Mucosa of descending colon (tissue), 3 donors: ENCODE data around the gene GMDS. TPM values are rescaled to one million over a fixed set of nuclear protein-coding genes. Genes with fewer than 3 reads are reported as not detected.

Source experiments
- ATAC-seq: fragments of 200-7000 bp; cut with Tn5 transposase; one replicate; pipeline ENCODE4 v1.9.1; 2020; ENCODE audit warnings: mild to moderate bottlenecking, moderate library complexity
- DNase-seq, 3 donors: peaks; one replicate each; pipeline ENCODE4 v3.0.0-alpha.2; 2020
- H3K36me3 ChIP-seq: fragments of 200-600 bp; one replicate; pipeline ENCODE4 v1.8.0; 2021; ENCODE audit warnings: low read depth, mild to moderate bottlenecking
- H3K4me1 ChIP-seq: fragments of 200-600 bp; one replicate; pipeline ENCODE4 v1.8.0; 2021; ENCODE audit warnings: low read depth, mild to moderate bottlenecking
- H3K4me3 ChIP-seq: fragments of 200-600 bp; one replicate; pipeline ENCODE4 v1.8.0; 2021; ENCODE audit warnings: mild to moderate bottlenecking
- H3K9me3 ChIP-seq: fragments of 200-600 bp; one replicate; pipeline ENCODE4 v1.8.0; 2021; ENCODE audit warnings: mild to moderate bottlenecking
- intact Hi-C, 2 donors: fragments of 100-400 bp; cut with DNase I in 1 of 2; cut with micrococcal nuclease in 1 of 2; formaldehyde crosslinking; loops; one replicate each; pipeline versions ENCODE4 v1.11.0 to v1.11.1; 2022; cut with DNase I, micrococcal nuclease
- total RNA-seq, 3 donors: library from RNA; stranded (reverse); fragmentation: NEBNext Ultra II Directional in 2 of 3; extraction: Animal tissue kit (Norgen Biotek cat#: 25700) in 2 of 3; gene quantifications; one replicate each; pipeline versions ENCODE4 v1.2.1 to v1.2.4, GENCODE V29; 2021 to 2023
- TF ChIP-seq, protein P1 (sequence below): fragments of 200-600 bp; IDR thresholded peaks from one replicate; pipeline ENCODE4 v1.8.0; 2022; ENCODE audit warnings: antibody characterized with exemption, mild to moderate bottlenecking
- donor health status: DM: no; HTN: no; CAD: no; lungs with moderate emphysema.
- donor health status: DM: no; HTN: no; CAD: no.
- donor health status: DM: no; HTN: yes; CAD: no.

The GMDS gene
- total RNA-seq, 3 donors from 2014 or later = 68.0 to 228 (median 135) TPM

GRCh38 chr6:1640476-1640875 is 604.9 kb downstream of the GMDS start:
- no peak for DNase-seq

DNA sequence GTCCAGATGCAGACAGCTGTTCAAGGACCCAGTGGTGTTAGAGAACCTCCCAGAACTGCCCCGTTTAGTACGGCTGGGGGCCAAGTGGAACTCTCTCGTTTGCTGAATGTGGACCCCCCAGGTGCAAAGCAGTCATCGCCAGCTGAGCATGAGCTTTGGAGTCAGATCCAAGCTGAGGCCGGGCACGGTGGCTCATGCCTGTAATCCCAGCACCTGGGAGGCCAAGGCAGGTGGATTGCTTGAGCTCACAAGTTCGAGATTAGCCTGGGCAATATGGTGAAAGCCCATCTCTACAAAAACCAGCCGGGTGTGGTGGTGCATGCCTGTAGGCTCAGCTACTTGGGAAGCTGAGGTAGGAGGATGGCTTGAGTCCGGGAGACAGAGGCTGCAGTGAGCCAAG is 606.0 kb downstream of the GMDS start:
- H3K9me3 ChIP-seq = no peaks in the 10 kb centered on the region
- intact Hi-C loops = no loop called here
- ATAC-seq (no peak), DNase-seq (no peak)
- TF ChIP-seq, protein P1, sequence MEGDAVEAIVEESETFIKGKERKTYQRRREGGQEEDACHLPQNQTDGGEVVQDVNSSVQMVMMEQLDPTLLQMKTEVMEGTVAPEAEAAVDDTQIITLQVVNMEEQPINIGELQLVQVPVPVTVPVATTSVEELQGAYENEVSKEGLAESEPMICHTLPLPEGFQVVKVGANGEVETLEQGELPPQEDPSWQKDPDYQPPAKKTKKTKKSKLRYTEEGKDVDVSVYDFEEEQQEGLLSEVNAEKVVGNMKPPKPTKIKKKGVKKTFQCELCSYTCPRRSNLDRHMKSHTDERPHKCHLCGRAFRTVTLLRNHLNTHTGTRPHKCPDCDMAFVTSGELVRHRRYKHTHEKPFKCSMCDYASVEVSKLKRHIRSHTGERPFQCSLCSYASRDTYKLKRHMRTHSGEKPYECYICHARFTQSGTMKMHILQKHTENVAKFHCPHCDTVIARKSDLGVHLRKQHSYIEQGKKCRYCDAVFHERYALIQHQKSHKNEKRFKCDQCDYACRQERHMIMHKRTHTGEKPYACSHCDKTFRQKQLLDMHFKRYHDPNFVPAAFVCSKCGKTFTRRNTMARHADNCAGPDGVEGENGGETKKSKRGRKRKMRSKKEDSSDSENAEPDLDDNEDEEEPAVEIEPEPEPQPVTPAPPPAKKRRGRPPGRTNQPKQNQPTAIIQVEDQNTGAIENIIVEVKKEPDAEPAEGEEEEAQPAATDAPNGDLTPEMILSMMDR = no peak
- H3K4me1 ChIP-seq = no peaks in the 10 kb centered on the region
- no peak overlapping the region for H3K4me3 ChIP-seq
- H3K36me3 ChIP-seq = no peaks in the 10 kb centered on the region

More at GRCh38 chr6:1640476-1640875, 604.9 kb downstream of the GMDS start:
- H3K36me3 ChIP-seq = no peaks in the 10 kb centered on the region
- no peak overlapping the region for H3K4me3 ChIP-seq
- no peaks in the 10 kb centered on the region for H3K9me3 ChIP-seq
- ATAC-seq = no peak
- no peaks in the 10 kb centered on the region for H3K4me1 ChIP-seq
- intact Hi-C loops = no loop called here
- TF ChIP-seq, protein P1 = no peak

DNA sequence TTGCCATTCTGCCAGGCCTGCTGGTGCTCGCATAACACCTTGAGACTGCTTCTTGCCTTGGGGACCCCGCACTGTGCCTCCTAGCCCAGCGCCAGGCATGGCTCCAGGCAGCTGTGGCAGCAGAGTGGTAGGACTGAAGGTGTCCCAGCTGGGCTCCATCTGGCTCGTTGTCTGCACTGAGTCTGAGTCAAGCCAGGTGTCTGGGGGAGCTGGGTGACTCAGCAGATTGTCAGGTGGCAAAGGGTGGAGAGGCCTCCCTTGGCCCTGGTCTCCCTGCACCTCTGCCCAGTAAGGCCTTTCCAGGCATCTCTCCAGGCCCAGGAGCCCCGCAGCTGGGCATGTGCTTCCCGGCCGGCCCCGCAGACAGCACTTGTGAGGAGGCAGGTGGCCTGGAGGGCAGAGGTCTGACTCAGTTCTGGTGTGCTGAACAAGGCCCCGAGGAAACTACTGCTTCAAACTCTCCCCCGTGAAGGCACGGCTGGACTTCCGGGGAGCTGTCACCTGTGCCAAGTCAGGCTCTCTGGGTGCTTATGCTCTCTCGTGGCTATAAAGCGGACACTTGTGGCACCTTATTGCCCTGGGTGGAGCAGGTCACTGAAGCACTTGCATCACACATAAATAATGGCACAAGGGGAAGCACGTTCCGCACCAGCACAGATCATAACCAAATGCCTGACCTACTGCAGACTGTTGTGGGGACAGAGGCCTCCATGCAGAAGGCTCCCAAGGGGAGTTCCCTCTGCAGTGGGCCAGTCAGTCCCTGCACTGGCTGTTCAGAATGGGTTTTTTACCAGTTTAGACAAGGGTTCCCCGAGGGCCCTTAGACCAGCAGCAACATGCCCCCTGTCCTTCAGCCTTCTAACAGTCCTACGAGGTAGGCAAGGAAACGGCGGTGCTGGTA is 608.2 kb downstream of the GMDS start:
- TF ChIP-seq, protein P1 = no peak
- Histone ChIP-seq H3K4me1 (no peaks in the 10 kb centered on the region), H3K4me3 (no peak overlapping the region), H3K9me3 (no peaks in the 10 kb centered on the region), H3K36me3 (no peaks in the 10 kb centered on the region)
- DNase-seq (no peak), ATAC-seq (peak; percentile 37)
- intact Hi-C loops = no loop called here

DNA sequence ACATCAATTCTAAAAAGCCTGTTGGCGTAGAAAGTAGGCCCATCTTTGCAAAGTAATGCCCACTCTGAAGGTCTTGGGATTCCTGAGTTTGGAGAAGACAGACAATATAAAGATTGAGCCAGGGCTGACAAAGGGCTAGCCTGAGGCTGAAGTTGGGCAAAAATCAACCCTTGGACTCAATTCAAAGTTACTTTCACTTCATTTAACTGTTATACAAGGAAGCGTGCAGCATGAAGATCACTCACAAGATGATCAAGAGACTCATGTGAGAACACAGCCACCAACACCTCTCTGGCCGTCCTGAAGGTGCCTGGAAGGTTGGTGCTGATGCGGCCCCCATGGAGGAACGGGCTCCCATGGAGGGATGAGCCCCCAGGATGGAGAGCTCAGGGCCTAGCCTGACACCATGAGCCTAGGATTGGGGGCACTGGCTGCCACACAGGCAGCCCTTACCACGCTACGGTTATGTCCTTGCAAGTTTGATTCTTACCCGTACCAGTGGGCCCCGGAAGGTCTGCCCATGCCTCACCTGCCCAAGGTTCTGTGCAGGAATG is 609.1 kb downstream of the GMDS start:
- no peaks in the 10 kb centered on the region for H3K4me1 ChIP-seq
- DNase-seq (no peak), ATAC-seq (peak; percentile 59)
- intact Hi-C loops = no loop called here
- H3K4me3 ChIP-seq = no peak overlapping the region
- no peaks in the 10 kb centered on the region for H3K36me3 ChIP-seq
- TF ChIP-seq, protein P1 = no peak
- H3K9me3 ChIP-seq = no peaks in the 10 kb centered on the region

- H3K36me3 ChIP-seq = no peaks in the 10 kb centered on the region
- TF ChIP-seq, protein P1 = no peak
- H3K9me3 ChIP-seq = no peaks in the 10 kb centered on the region
- H3K4me1 ChIP-seq = no peaks in the 10 kb centered on the region
- no peak overlapping the region for H3K4me3 ChIP-seq
- intact Hi-C loops = no loop called here
- no peak for DNase-seq
- no peak for ATAC-seq
Observed at GRCh38 chr6:1635305-1636010, 609.9 kb downstream of the GMDS start.
